Nephron (organoid): ENCODE data around the gene AGPAT3.

Source experiments
- H3K27ac Mint-ChIP-seq, 3 experiments: 2 replicates each; pipeline ENCODE4 v1.8.0; 2020; ENCODE audit warnings: mixed read lengths in 3 of 3, mild to moderate bottlenecking in 2 of 3, moderate library complexity in 1 of 3
- H3K27me3 Mint-ChIP-seq: 2 replicates; pipeline ENCODE4 v1.8.0; 2021; ENCODE audit warnings: low read depth, mild to moderate bottlenecking, moderate library complexity, mixed read lengths
- H3K36me3 Mint-ChIP-seq: 2 replicates; pipeline ENCODE4 v1.8.0; 2020; ENCODE audit warnings: low read depth, mixed read lengths
- H3K4me1 Mint-ChIP-seq: 2 replicates; pipeline ENCODE4 v1.8.0; 2020; ENCODE audit warnings: mixed read lengths
- H3K4me3 Mint-ChIP-seq, 3 experiments: 2 replicates each; pipeline ENCODE4 v1.8.0; 2020; ENCODE audit warnings: mild to moderate bottlenecking in 3 of 3, mixed read lengths in 3 of 3, moderate library complexity in 2 of 3
- H3K9me3 Mint-ChIP-seq: 2 replicates; pipeline ENCODE4 v1.8.0; 2020; ENCODE audit warnings: mixed read lengths
- TF ChIP-seq, protein P1 (sequence below), 3 experiments: fragments of 200-600 bp; sonication (generic); IDR thresholded peaks; one replicate each; pipeline ENCODE4 v1.5.0; 2021; ENCODE audit warnings: antibody characterized with exemption in 3 of 3; ENCODE audit not compliant: unreplicated experiment in 3 of 3

Gene AGPAT3

DNA sequence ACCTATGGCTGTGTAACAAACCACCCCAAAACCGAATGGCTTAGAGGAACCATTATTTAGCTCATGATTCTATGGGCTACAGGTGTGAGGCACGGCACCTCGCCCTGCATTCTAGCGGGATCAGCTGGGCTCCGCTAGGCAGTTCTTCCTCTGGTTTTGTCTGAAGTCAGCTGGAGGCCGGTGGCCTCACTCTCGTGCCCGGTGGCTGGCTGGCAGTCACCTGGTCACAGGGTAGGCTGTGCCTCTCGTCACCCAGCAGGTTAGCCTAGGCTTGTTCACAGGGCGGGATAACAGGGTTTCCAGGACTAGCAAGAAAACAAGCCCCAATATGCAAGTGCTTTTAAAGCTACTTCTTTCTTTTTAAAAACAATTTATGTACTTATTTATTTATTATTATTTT lies 16.3 kb upstream of the AGPAT3 start:
- peaks cover 8% of the 10 kb centered on the region for H3K9me3 Mint-ChIP-seq

DNA sequence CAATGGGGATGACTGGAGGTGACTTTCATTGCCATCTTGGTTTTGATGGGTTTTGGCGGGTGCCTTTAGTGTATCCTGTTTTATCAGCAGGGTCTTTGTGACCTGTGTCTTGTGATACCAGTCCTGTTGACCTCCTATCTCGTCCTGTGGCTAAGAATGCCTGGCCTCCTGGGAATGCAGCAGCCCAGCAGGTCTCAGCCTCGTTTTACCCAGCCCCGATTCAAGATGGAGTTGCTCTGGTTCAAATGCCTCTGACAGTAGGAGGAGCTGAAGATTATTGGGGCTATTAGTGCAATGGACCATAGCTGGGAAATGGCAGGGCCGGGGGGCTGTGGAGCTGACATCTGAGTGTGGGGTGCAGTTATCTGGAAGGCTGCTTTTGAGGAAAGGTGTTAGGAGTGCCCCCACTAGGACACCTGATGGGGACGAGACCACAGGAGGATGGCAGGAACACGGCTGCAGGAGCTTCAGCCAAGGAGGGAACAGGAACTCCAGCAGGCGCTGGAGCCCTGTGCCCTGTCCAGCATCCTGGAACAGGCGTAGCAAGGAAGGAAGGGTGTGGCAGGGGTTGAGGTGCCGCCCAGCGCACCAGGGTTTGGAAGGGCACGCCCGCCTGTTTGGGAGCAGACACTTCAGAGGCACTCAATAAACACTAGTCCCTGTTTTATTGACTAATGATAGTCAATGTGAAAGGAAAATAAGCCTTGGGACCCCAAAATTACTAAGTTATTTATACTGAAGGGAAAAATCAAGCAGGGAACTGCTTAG lies 15.3 kb upstream of the AGPAT3 start:
- Mint-ChIP-seq H3K27ac (no peak overlapping the region), H3K27me3 (peaks cover 21% of the 10 kb centered on the region), H3K36me3 (no peaks in the 10 kb centered on the region), H3K4me3 (no peak overlapping the region), H3K9me3 (peaks cover 10% of the 10 kb centered on the region), H3K4me1 (no peaks in the 10 kb centered on the region)
- TF ChIP-seq, protein P1, sequence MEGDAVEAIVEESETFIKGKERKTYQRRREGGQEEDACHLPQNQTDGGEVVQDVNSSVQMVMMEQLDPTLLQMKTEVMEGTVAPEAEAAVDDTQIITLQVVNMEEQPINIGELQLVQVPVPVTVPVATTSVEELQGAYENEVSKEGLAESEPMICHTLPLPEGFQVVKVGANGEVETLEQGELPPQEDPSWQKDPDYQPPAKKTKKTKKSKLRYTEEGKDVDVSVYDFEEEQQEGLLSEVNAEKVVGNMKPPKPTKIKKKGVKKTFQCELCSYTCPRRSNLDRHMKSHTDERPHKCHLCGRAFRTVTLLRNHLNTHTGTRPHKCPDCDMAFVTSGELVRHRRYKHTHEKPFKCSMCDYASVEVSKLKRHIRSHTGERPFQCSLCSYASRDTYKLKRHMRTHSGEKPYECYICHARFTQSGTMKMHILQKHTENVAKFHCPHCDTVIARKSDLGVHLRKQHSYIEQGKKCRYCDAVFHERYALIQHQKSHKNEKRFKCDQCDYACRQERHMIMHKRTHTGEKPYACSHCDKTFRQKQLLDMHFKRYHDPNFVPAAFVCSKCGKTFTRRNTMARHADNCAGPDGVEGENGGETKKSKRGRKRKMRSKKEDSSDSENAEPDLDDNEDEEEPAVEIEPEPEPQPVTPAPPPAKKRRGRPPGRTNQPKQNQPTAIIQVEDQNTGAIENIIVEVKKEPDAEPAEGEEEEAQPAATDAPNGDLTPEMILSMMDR (IDR thresholded peaks at IDR 0.05; ENCODE audit: unreplicated experiment in 3 of 3), result no peak

More for the DNA sequence above, 16.3 kb upstream of the AGPAT3 start:
- Mint-ChIP-seq H3K27ac (no peak overlapping the region), H3K27me3 (peaks cover 18% of the 10 kb centered on the region), H3K36me3 (no peaks in the 10 kb centered on the region), H3K4me3 (no peak overlapping the region), H3K4me1 (no peaks in the 10 kb centered on the region)
- TF ChIP-seq, protein P1 (IDR thresholded peaks at IDR 0.05; ENCODE audit: unreplicated experiment in 3 of 3), result no peak

DNA sequence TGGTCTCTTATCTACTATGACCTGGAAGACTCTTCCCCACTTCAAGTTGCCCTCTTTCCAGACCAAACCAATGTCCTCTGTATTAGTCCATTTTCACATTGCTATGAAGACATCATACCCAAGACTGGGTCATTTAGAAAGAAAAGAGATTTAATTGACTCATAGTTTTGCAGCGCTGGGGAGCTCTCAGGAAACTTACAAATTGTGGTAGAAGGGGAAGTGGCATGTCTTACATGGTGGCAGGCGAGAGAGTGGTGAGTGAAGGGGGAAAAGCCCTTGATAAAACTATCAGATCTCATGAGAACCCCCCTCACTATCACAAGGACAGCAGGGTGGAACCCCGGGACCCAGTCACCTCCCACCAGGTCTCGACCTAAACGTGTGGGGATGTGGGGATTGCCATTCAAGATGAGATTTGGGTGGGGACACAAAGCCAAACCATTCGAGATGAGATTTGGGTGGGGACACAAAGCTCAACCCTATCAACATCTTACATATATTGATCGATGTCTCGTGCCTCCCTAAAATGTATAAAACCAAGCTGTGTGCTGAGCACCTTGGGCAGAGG lies 14.2 kb upstream of the AGPAT3 start:
- Mint-ChIP-seq H3K27ac (no peak overlapping the region), H3K4me3 (no peak overlapping the region), H3K27me3 (peaks cover 21% of the 10 kb centered on the region), H3K4me1 (no peaks in the 10 kb centered on the region), H3K9me3 (peaks cover 8% of the 10 kb centered on the region), H3K36me3 (no peaks in the 10 kb centered on the region)
- TF ChIP-seq, protein P1 (IDR thresholded peaks at IDR 0.05; ENCODE audit: unreplicated experiment in 3 of 3), result no peak

- H3K9me3 Mint-ChIP-seq, result peaks cover 8% of the 10 kb centered on the region
- peaks cover 21% of the 10 kb centered on the region for H3K27me3 Mint-ChIP-seq
- no peak overlapping the region for H3K4me3 Mint-ChIP-seq
- H3K4me1 Mint-ChIP-seq, result no peaks in the 10 kb centered on the region
- H3K27ac Mint-ChIP-seq, result no peak overlapping the region
- TF ChIP-seq, protein P1 (IDR thresholded peaks at IDR 0.05; ENCODE audit: unreplicated experiment in 3 of 3), result no peak
- H3K36me3 Mint-ChIP-seq, result no peaks in the 10 kb centered on the region
These were observed 13.4 kb upstream of the AGPAT3 start for GRCh38 chr21:43851593-43851992.

GRCh38 chr21:43853851-43854772 lies 10.9 kb upstream of the AGPAT3 start:
- Mint-ChIP-seq H3K36me3 (no peaks in the 10 kb centered on the region), H3K9me3 (peaks cover 6% of the 10 kb centered on the region), H3K27me3 (peaks cover 17% of the 10 kb centered on the region), H3K4me1 (no peaks in the 10 kb centered on the region), H3K4me3 (no peak overlapping the region), H3K27ac (no peak overlapping the region)
- TF ChIP-seq, protein P1 (IDR thresholded peaks at IDR 0.05; ENCODE audit: unreplicated experiment in 3 of 3), result no peak
